Adrenal gland (tissue), 12 donors: Measurements from ENCODE around the gene TRAF7. TPM values are rescaled to one million over a fixed set of nuclear protein-coding genes. Genes with fewer than 3 reads are reported as not detected.

Source experiments
- DNase-seq, 7 donors: peaks; one replicate each; pipeline ENCODE4 v3.0.0-alpha.2; 2019 to 2020
- H3K27ac ChIP-seq, 5 donors: fragments of 200-600 bp; sonication (generic) in 4 of 5; 1 replicate in 3 of 5; 2 replicates in 2 of 5; pipeline versions ENCODE4 v1.5.1 to v1.8.0; 2016 to 2020; ENCODE audit warnings: mild to moderate bottlenecking in 1 of 5
- H3K27me3 ChIP-seq: fragments of 200-600 bp; 2 replicates; pipeline ENCODE4 v1.8.0; 2021
- H3K36me3 ChIP-seq, 2 donors: fragments of 200-600 bp; replicated peaks in 1 of 2; 1 replicate in 1 of 2; 2 replicates in 1 of 2; pipeline versions ENCODE4 v1.5.1 to v1.8.0; 2018 to 2022
- H3K4me1 ChIP-seq, 2 donors: fragments of 200-600 bp; replicated peaks in 1 of 2; 1 replicate in 1 of 2; 2 replicates in 1 of 2; pipeline versions ENCODE4 v1.5.1 to v1.8.0; 2018 to 2021
- H3K4me3 ChIP-seq, 4 donors: fragments of 200-600 bp; sonication (generic) in 3 of 4; one replicate each; pipeline ENCODE4 v1.5.1; 2016 to 2018
- H3K9me3 ChIP-seq, 3 donors: fragments of 200-600 bp; sonication (generic) in 1 of 3; replicated peaks in 1 of 3; 1 replicate in 2 of 3; 2 replicates in 1 of 3; pipeline versions ENCODE4 v1.5.1 to v1.8.0; 2016 to 2021
- CTCF ChIP-seq, 6 experiments: fragments of 450-650 bp in 4 of 6; fragments of 200-600 bp in 2 of 6; sonication (generic) in 1 of 6; IDR thresholded peaks; 1 replicate in 5 of 6; 2 replicates in 1 of 6; pipeline versions ENCODE4 v1.5.1 to v1.8.0; 2016 to 2021; ENCODE audit warnings: antibody characterized with exemption in 6 of 6, mild to moderate bottlenecking in 2 of 6, moderate library complexity in 1 of 6
- POLR2A ChIP-seq, 2 donors: fragments of 450-650 bp; IDR thresholded peaks; one replicate each; pipeline ENCODE4 v1.6.1; 2017; ENCODE audit warnings: antibody characterized with exemption in 2 of 2, mild to moderate bottlenecking in 2 of 2, moderate library complexity in 1 of 2
- WGBS, 4 donors: extraction: QIAGEN DNeasy Blood & Tissue Kit in 2 of 4; methylation state at CpG; one replicate each; pipeline versions ENCODE4 v1.1.5 to v1.1.7; 2013 to 2017; 5-methylcytosine and 5-hydroxymethylcytosine counted together
- intact Hi-C, 2 donors: fragments of 100-400 bp; cut with DNase I; formaldehyde crosslinking; loops; one replicate each; pipeline versions ENCODE4 v1.14.1 to v1.15.0; 2022 to 2023
- polyA plus RNA-seq, 3 donors: library from polyadenylated mRNA; stranded (reverse); fragments of 200-250 nt in 2 of 3; fragments of 350-450 nt in 1 of 3; fragmentation: Illumina TruSeq in 1 of 3; extraction: RNeasy Lipid Tissue Mini Kit (QIAGEN cat#74804) in 1 of 3; gene quantifications; one replicate each; pipeline ENCODE4 v1.2.3, GENCODE V29; 2013 to 2014
- total RNA-seq, 9 donors: library from RNA; depleted of rRNA in 4 of 9; stranded (reverse); fragments of >200 nt in 4 of 9; fragments of 120-200 nt in 1 of 9; fragmentation: NEBNext Ultra II Directional in 1 of 9; extraction: Animal tissue kit (Norgen Biotek cat#: 25700) in 1 of 9; gene quantifications; one replicate each; pipeline versions ENCODE4 v1.1.0 to v1.2.4, GENCODE V29; 2013 to 2023
- donor health status: healthy with polysubstance abuse.
- donor health status: Bipolar disorder and iron deficiency.
- donor health status: DM: yes; HTN: yes; CAD: no.
- donor health status: DM: no; HTN: no; CAD: no.
- donor health status: DM: no; HTN: no; CAD: no.
- donor health status: DM: yes; HTN: yes; CAD: no.

Gene TRAF7
- total and polyA plus RNA-seq, 12 donors, result 21.0 to 129 (median 52.2) TPM

DNA sequence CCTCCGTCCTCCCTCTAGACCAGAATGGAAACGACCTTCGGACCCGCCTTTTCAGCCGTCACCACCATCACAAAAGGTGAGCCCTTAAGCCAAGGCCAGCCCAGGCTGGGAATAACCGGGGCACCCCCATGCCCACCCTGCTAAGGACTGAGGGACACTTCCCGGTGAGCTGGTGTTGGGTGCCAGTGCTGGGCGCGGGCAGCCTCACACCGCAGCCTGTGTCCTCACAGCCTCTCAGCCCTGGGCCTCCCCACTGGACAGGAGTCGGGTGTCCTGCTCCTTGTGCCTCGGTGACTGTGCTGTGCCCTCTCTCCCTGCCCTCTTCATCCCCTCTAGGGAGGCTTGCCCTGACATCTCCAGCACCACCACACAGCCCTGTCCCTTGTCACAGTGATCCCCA lies 10.3 kb downstream of the TRAF7 start:
- no peak overlapping the region for H3K27ac ChIP-seq
- TF ChIP-seq CTCF (IDR thresholded peaks at IDR 0.05) (no peak), POLR2A (IDR thresholded peaks at IDR 0.05) (no peak)
- H3K4me1 ChIP-seq, result peaks cover 0 to 11% of the 10 kb centered on the region in 2 donors
- no peaks in the 10 kb centered on the region for H3K27me3 ChIP-seq
- 90 to 97% (median 96%) methylated on average over 2 to 12 of the region's 12 CpGs for WGBS, 4 donors
- no peak for DNase-seq
- no peaks in the 10 kb centered on the region for H3K9me3 ChIP-seq
- H3K36me3 ChIP-seq, result peaks cover 0 to 12% of the 10 kb centered on the region in 2 donors
- intact Hi-C loops, result loop anchor here in 1 of 2 donors (10.0 kb wide), 1 partner anchor 89 kb away; the partner anchor contains the start of gene ECI1
- H3K4me3 ChIP-seq, result no peak overlapping the region

- no peak overlapping the region for H3K4me3 ChIP-seq
- no peak for DNase-seq
- H3K27me3 ChIP-seq, result no peaks in the 10 kb centered on the region
- peaks cover 0 to 18% of the 10 kb centered on the region in 2 donors for H3K36me3 ChIP-seq
- no peak overlapping the region for H3K27ac ChIP-seq
- WGBS, 4 donors, result 88 to 95% (median 92%) methylated on average over 14 to 17 of the region's 17 CpGs
- intact Hi-C loops, result loop anchor here in 1 of 2 donors (10.0 kb wide), 1 partner anchor 88 kb away; the partner anchor contains the start of gene ECI1
- TF ChIP-seq CTCF (IDR thresholded peaks at IDR 0.05) (no peak), POLR2A (IDR thresholded peaks at IDR 0.05) (no peak)
- H3K9me3 ChIP-seq, result no peaks in the 10 kb centered on the region
- H3K4me1 ChIP-seq, result peaks cover 0 to 11% of the 10 kb centered on the region in 2 donors
These were observed 10.9 kb downstream of the TRAF7 start for GRCh38 chr16:2166263-2167067.

GRCh38 chr16:2167068-2167638 lies 11.6 kb downstream of the TRAF7 start:
- WGBS, 4 donors, result 78 to 89% (median 86%) methylated on average over 10 to 18 of the region's 18 CpGs
- intact Hi-C loops, result loop anchor here in 1 of 2 donors (10.0 kb wide), 1 partner anchor 88 kb away; the partner anchor contains the start of gene ECI1
- TF ChIP-seq POLR2A (IDR thresholded peaks at IDR 0.05), result no peak
- no peak for TF ChIP-seq CTCF (IDR thresholded peaks at IDR 0.05)
- no peak overlapping the region for H3K4me3 ChIP-seq
- peak in 1 of 7 donors; percentile 22 for DNase-seq
- peaks cover 0 to 25% of the 10 kb centered on the region in 2 donors for H3K36me3 ChIP-seq
- peaks cover 0 to 11% of the 10 kb centered on the region in 2 donors for H3K4me1 ChIP-seq
- H3K9me3 ChIP-seq, result no peaks in the 10 kb centered on the region
- no peaks in the 10 kb centered on the region for H3K27me3 ChIP-seq
- H3K27ac ChIP-seq, result no peak overlapping the region

GRCh38 chr16:2170080-2170479 lies 14.5 kb downstream of the TRAF7 start:
- Histone ChIP-seq H3K9me3 (no peaks in the 10 kb centered on the region), H3K27ac (peak overlapping the region in 2 of 5 donors; percentile 60 to 72), H3K4me3 (peak overlapping the region in 1 of 4 donors; percentile 32), H3K4me1 (peaks cover 0 to 6% of the 10 kb centered on the region in 2 donors), H3K27me3 (no peaks in the 10 kb centered on the region), H3K36me3 (peaks cover 0 to 51% of the 10 kb centered on the region in 2 donors)
- DNase-seq, result peak in 2 of 7 donors; percentile 27 to 50
- TF ChIP-seq POLR2A (IDR thresholded peaks at IDR 0.05) (no peak), CTCF (IDR thresholded peaks at IDR 0.05) (no peak)
- WGBS, 4 donors, result 70 to 89% (median 81%) methylated on average over 2 to 18 of the region's 18 CpGs
- intact Hi-C loops, result no loop called here
